B cell (primary cell): ENCODE measurements around the gene GRK3. TPM values are rescaled to one million over a fixed set of nuclear protein-coding genes. Genes with fewer than 3 reads are reported as not detected.
A peak's percentile ranks its signal among the peaks of the same experiment; 100 is the strongest.

Experiments used
- ATAC-seq: fragments of 200-7000 bp; cut with Tn5 transposase; one replicate; pipeline ENCODE4 v1.10.0; 2021; ENCODE audit warnings: low read depth, mild to moderate bottlenecking, moderate number of reproducible peaks, moderate library complexity
- CTCF ChIA-PET: fragments of 350-600 bp; sonication (Branson Sonifier 250); formaldehyde crosslinking; loops from one replicate; lab custom pipeline; 2021; ENCODE audit warnings: antibody characterized with exemption, inconsistent platforms; lab: Charles Lee
- POLR2A ChIA-PET: fragments of 350-600 bp; sonication (Branson Sonifier 250); formaldehyde crosslinking; loops from one replicate; lab custom pipeline; 2021; ENCODE audit warnings: antibody characterized with exemption; lab: Charles Lee
- DNase-seq: peaks from one replicate; pipeline ENCODE4 v3.0.0; 2013
- H2AFZ ChIP-seq: 2 replicates; pipeline ENCODE4 v1.6.1; 2012; ENCODE audit warnings: mild to moderate bottlenecking, low read depth, low read length; ENCODE audit not compliant: insufficient read depth, poor library complexity, severe bottlenecking
- H3K27ac ChIP-seq, 2 donors: 1 replicate in 1 of 2; 2 replicates in 1 of 2; pipeline ENCODE4 v1.5.1; 2012 to 2013; ENCODE audit warnings: low read length in 2 of 2, mild to moderate bottlenecking in 2 of 2, moderate library complexity in 1 of 2
- H3K27me3 ChIP-seq, 4 experiments: fragments of 200-600 bp in 1 of 4; sonication (generic) in 1 of 4; replicated peaks in 1 of 4; 1 replicate in 2 of 4; 2 replicates in 2 of 4; pipeline versions ENCODE4 v1.6.1 to v1.7.0; 2013 to 2016; ENCODE audit warnings: low read length in 3 of 4, mild to moderate bottlenecking in 2 of 4, mixed read lengths in 1 of 4, moderate library complexity in 1 of 4; ENCODE audit not compliant: insufficient read depth in 4 of 4, control insufficient read depth in 3 of 4; ENCODE audit errors: control extremely low read depth in 1 of 4
- H3K36me3 ChIP-seq, 2 experiments: replicated peaks in 1 of 2; 1 replicate in 1 of 2; 2 replicates in 1 of 2; pipeline versions ENCODE4 v1.6.1 to v1.7.1; 2013; ENCODE audit warnings: low read length in 1 of 2; ENCODE audit not compliant: insufficient read depth in 2 of 2, control insufficient read depth in 1 of 2; ENCODE audit errors: control extremely low read depth in 1 of 2, extremely low read depth in 1 of 2
- H3K4me1 ChIP-seq, 2 donors: fragments of 200-600 bp in 1 of 2; sonication (generic) in 1 of 2; 1 replicate in 1 of 2; 2 replicates in 1 of 2; pipeline versions ENCODE4 v1.5.1 to v1.6.1; 2013 to 2017; ENCODE audit warnings: low read length in 2 of 2; ENCODE audit not compliant: control insufficient read depth in 2 of 2, insufficient read depth in 2 of 2
- H3K4me2 ChIP-seq: replicated peaks from 2 replicates; pipeline ENCODE3; 2012; ENCODE audit warnings: mild to moderate bottlenecking, low read depth, low read length; ENCODE audit not compliant: poor library complexity, severe bottlenecking
- H3K4me3 ChIP-seq, 5 experiments: fragments of 200-600 bp in 1 of 5; sonication (generic) in 1 of 5; 1 replicate in 3 of 5; 2 replicates in 2 of 5; pipeline versions ENCODE4 v1.5.1 to v1.7.0; 2011 to 2016; ENCODE audit warnings: low read length in 4 of 5, mild to moderate bottlenecking in 4 of 5, low read depth in 2 of 5, control low read depth in 1 of 5, moderate library complexity in 1 of 5; ENCODE audit not compliant: insufficient read depth in 1 of 5; ENCODE audit errors: control extremely low read depth in 1 of 5, extremely low read depth in 1 of 5
- H3K79me2 ChIP-seq: fragments of 200-600 bp; sonication (generic); one replicate; pipeline ENCODE4 v1.6.0; 2016; ENCODE audit warnings: low read length; ENCODE audit not compliant: control insufficient read depth, insufficient read depth
- H3K9ac ChIP-seq: fragments of 200-600 bp; sonication (generic); 2 replicates; pipeline ENCODE4 v1.6.1; 2017; ENCODE audit warnings: mild to moderate bottlenecking, low read length, moderate library complexity
- H3K9me3 ChIP-seq, 3 donors: one replicate each; pipeline versions ENCODE4 v1.6.1 to v1.7.1; 2013; ENCODE audit warnings: low read length in 2 of 3; ENCODE audit not compliant: control insufficient read depth in 2 of 3, insufficient read depth in 1 of 3; ENCODE audit errors: control extremely low read depth in 1 of 3
- H4K20me1 ChIP-seq: 2 replicates; pipeline ENCODE4 v1.6.0; 2012; ENCODE audit warnings: mild to moderate bottlenecking, low read length; ENCODE audit not compliant: insufficient read depth, control insufficient read depth, poor library complexity, severe bottlenecking
- H3K27ac Mint-ChIP-seq: one replicate; pipeline ENCODE4 v1.8.0; 2021; ENCODE audit warnings: mixed read lengths
- H3K27me3 Mint-ChIP-seq: one replicate; pipeline ENCODE4 v1.8.0; 2021; ENCODE audit warnings: mixed read lengths
- H3K4me1 Mint-ChIP-seq: one replicate; pipeline ENCODE4 v1.8.0; 2021; ENCODE audit warnings: mixed read lengths
- H3K4me3 Mint-ChIP-seq: one replicate; pipeline ENCODE4 v1.8.0; 2021; ENCODE audit warnings: mixed read lengths
- H3K9me3 Mint-ChIP-seq: one replicate; pipeline ENCODE4 v1.8.0; 2022; ENCODE audit warnings: mixed read lengths; ENCODE audit not compliant: insufficient read depth
- CTCF ChIP-seq: fragments of 200-600 bp; IDR thresholded peaks from one replicate; pipeline ENCODE4 v1.8.0; 2022; ENCODE audit warnings: antibody characterized with exemption, mild to moderate bottlenecking
- EZH2 ChIP-seq: IDR thresholded peaks from 2 replicates; pipeline ENCODE4 v1.6.1; 2012; ENCODE audit warnings: borderline replicate concordance, low read depth, mild to moderate bottlenecking, moderate library complexity, low read length; ENCODE audit not compliant: insufficient read depth, poor library complexity, severe bottlenecking
- WGBS: methylation state at CpG from one replicate; pipeline ENCODE4 v1.1.5; 2013; ENCODE audit warnings: missing lambda C conversion rate; ENCODE audit not compliant: insufficient coverage; 5-methylcytosine and 5-hydroxymethylcytosine counted together
- intact Hi-C: fragments of 100-400 bp; cut with micrococcal nuclease; formaldehyde crosslinking; loops from one replicate; pipeline ENCODE4 v1.10.0; 2022
- polyA plus RNA-seq: library from polyadenylated mRNA; depleted of rRNA; stranded (reverse); fragments of >200 nt; gene quantifications from 2 replicates; pipeline ENCODE4 v1.2.3, GENCODE V29; 2012
- total RNA-seq, 2 donors: library from RNA; stranded (reverse); fragments of 120-200 nt in 1 of 2; gene quantifications; 1 replicate in 1 of 2; 2 replicates in 1 of 2; pipeline versions ENCODE4 v1.2.3 to v1.2.4, GENCODE V29; 2013 to 2022

Gene GRK3
- total and polyA plus RNA-seq, 2 donors (not counting 1 experiment from before 2014, with no cell fraction given): 17.6 to 61.0 TPM

DNA sequence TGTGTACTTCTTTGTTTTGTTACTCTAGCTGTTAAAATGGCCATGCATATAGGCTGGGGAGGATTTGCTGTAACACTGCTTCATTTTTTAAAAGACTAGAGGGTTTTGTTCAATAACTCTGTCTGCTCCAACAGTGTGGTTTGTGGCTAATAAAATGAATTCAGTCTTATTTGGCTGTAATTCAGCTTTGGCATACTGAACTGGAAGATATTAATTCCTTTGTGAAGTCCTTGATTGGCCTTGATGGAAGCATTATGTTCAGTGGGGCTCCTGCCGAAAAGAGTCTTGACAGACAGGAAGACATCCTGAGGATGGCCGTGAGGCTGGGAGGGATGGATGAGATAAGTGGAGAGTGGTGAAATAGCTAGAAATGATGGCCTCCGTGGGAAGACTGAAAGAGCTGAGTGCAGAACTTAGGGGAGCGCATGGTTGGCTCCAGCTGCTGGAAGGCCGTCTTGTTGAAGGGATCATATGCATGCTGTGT is 132.7 kb downstream of the GRK3 start:
- 93% methylated on average over 4 of the region's 5 CpGs for WGBS
- no peak overlapping the region for H3K27ac Mint-ChIP-seq
- CTCF ChIA-PET: interaction anchor here (0.8 to 5.3 kb wide), 5 partner anchors 9 to 234 kb away, joined by 3 to 41 read pairs (median 4); no protein-coding TSS in a partner anchor

More for the DNA sequence above, 132.7 kb downstream of the GRK3 start:
- H3K27me3 ChIP-seq: no peaks in the 10 kb centered on the region
- TF ChIP-seq CTCF: no peak
- no peak for TF ChIP-seq EZH2
- intact Hi-C loops: no loop called here
- Mint-ChIP-seq H3K9me3 (no peaks in the 10 kb centered on the region), H3K27me3 (no peaks in the 10 kb centered on the region), H3K4me1 (peaks cover 2% of the 10 kb centered on the region), H3K4me3 (no peak overlapping the region)
- H4K20me1 ChIP-seq: no peaks in the 10 kb centered on the region
- H3K4me1 ChIP-seq: no peaks in the 10 kb centered on the region
- H3K36me3 ChIP-seq: peaks cover 2 to 69% of the 10 kb centered on the region in 2 experiments
- H3K9me3 ChIP-seq: no peaks in the 10 kb centered on the region
- peaks cover 5% of the 10 kb centered on the region for H3K79me2 ChIP-seq
- ATAC-seq (no peak), DNase-seq (no peak)
- no peak overlapping the region for H2AFZ ChIP-seq
- no peak overlapping the region for H3K9ac ChIP-seq
- POLR2A ChIA-PET: interaction anchor here (0.6 kb wide), 1 partner anchor 236 kb away, joined by 17 read pairs; no protein-coding TSS in a partner anchor
- peak overlapping the region in 1 of 2 donors; percentile 3 for H3K27ac ChIP-seq
- no peak overlapping the region for H3K4me2 ChIP-seq
- no peak overlapping the region for H3K4me3 ChIP-seq
